ENCODE measurements around the gene CDH13. TPM values are rescaled to one million over a fixed set of nuclear protein-coding genes. Genes with fewer than 3 reads are reported as not detected.

The CDH13 gene
- total RNA-seq, 1 donor from 2014 or later, result 2.3 TPM

DNA sequence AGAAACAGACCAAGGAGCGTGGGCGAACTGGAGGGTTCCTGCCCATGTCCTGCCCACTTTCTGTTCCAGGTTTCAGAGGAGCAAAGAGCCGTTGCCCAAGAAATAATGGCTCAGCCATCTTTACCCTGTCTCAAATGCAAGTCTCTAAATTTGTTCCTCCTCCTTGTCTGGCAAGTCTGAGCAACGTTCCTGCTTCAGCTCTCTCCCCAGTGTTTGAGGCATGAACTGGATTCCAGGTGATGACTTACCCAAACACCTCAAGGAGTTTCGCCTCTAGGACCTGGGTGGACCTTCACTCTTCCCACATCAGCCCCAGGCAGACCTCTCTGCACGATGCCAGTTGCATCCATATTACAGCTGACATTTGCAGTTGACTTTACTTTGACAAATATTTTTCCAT lies 659.2 kb downstream of the CDH13 start:
- no peaks in the 10 kb centered on the region for H3K27me3 Mint-ChIP-seq (ENCODE audit: unreplicated experiment)
- TF ChIP-seq, protein P1, sequence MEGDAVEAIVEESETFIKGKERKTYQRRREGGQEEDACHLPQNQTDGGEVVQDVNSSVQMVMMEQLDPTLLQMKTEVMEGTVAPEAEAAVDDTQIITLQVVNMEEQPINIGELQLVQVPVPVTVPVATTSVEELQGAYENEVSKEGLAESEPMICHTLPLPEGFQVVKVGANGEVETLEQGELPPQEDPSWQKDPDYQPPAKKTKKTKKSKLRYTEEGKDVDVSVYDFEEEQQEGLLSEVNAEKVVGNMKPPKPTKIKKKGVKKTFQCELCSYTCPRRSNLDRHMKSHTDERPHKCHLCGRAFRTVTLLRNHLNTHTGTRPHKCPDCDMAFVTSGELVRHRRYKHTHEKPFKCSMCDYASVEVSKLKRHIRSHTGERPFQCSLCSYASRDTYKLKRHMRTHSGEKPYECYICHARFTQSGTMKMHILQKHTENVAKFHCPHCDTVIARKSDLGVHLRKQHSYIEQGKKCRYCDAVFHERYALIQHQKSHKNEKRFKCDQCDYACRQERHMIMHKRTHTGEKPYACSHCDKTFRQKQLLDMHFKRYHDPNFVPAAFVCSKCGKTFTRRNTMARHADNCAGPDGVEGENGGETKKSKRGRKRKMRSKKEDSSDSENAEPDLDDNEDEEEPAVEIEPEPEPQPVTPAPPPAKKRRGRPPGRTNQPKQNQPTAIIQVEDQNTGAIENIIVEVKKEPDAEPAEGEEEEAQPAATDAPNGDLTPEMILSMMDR (IDR thresholded peaks at IDR 0.05; ENCODE audit: unreplicated experiment), result no peak
- H3K4me3 Mint-ChIP-seq (ENCODE audit: unreplicated experiment), result no peak overlapping the region
- no peak for DNase-seq (ENCODE audit: low spot score)
- no peak overlapping the region for H3K27ac Mint-ChIP-seq (ENCODE audit: unreplicated experiment)
- H3K36me3 Mint-ChIP-seq (ENCODE audit: low read depth, unreplicated experiment), result no peaks in the 10 kb centered on the region
- H3K4me1 Mint-ChIP-seq (ENCODE audit: unreplicated experiment), result no peaks in the 10 kb centered on the region
- no peaks in the 10 kb centered on the region for H3K9me3 Mint-ChIP-seq (ENCODE audit: unreplicated experiment)

DNA sequence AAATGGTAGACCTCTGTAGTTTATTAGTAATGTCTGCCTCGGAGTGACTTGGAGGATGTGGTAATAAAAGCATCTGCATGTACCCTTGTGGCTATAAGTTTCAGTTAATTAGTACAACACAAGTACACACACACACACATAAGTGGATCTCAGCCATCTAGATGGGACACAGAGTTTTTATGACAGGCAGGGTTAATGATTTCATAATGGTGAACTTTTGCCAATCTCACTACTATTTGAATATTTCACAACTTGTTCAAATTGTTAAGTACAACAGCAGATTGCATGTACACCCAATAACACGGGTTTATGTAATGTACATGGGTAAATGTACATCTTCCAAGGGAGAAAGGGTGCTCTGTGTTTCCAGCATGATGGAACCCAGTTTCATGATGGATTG lies 669.7 kb downstream of the CDH13 start:
- TF ChIP-seq, protein P1 (IDR thresholded peaks at IDR 0.05; ENCODE audit: unreplicated experiment), result no peak
- H3K36me3 Mint-ChIP-seq (ENCODE audit: low read depth, unreplicated experiment), result no peaks in the 10 kb centered on the region
- no peak overlapping the region for H3K4me3 Mint-ChIP-seq (ENCODE audit: unreplicated experiment)
- H3K9me3 Mint-ChIP-seq (ENCODE audit: unreplicated experiment), result no peaks in the 10 kb centered on the region
- peaks cover 1% of the 10 kb centered on the region for H3K27me3 Mint-ChIP-seq (ENCODE audit: unreplicated experiment)
- H3K27ac Mint-ChIP-seq (ENCODE audit: unreplicated experiment), result no peak overlapping the region
- H3K4me1 Mint-ChIP-seq (ENCODE audit: unreplicated experiment), result no peaks in the 10 kb centered on the region
- DNase-seq (ENCODE audit: low spot score), result no peak

DNA sequence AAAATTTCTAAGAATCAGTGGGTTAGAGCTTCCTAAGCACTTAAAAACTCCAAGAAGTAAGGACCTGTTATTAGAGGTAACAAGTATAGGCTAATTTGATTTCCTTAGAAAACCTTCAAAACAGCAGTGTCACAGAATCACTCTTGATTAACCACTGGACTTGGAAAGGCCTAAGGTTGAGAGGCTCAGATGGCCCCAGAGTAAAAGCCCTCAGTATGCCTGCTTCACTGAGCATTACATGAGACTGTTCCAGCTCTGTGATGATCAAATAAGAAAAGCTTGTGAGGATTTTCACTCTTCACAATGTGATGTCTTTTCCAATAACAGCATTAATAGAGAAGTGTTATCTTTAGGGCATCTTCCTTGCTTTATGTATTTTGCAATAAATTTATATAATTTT lies 671.8 kb downstream of the CDH13 start:
- Mint-ChIP-seq H3K27ac (ENCODE audit: unreplicated experiment) (no peak overlapping the region), H3K27me3 (ENCODE audit: unreplicated experiment) (peaks cover 1% of the 10 kb centered on the region), H3K4me1 (ENCODE audit: unreplicated experiment) (peaks cover 2% of the 10 kb centered on the region), H3K36me3 (ENCODE audit: low read depth, unreplicated experiment) (no peaks in the 10 kb centered on the region), H3K9me3 (ENCODE audit: unreplicated experiment) (no peaks in the 10 kb centered on the region), H3K4me3 (ENCODE audit: unreplicated experiment) (no peak overlapping the region)
- DNase-seq (ENCODE audit: low spot score), result no peak
- TF ChIP-seq, protein P1 (IDR thresholded peaks at IDR 0.05; ENCODE audit: unreplicated experiment), result no peak

DNA sequence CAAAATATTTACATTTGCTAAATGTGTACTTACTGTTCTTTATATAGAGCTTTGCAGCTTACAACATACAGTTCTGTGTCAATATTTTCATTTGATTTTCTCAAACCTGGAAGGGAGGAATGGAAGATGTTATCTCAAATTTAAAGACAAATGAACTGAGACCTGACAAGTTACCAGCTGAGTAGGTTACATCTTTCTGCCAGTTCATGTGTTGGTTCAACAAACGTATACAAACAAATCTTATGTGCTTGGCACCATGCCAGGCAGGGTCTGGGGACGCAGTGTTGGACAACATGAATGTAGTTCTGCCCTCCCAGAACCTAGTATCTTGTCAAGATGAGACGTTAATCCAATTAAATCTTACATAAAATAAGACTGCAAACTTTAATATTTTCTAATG lies 673.6 kb downstream of the CDH13 start:
- H3K4me3 Mint-ChIP-seq (ENCODE audit: unreplicated experiment), result no peak overlapping the region
- H3K4me1 Mint-ChIP-seq (ENCODE audit: unreplicated experiment), result peaks cover 3% of the 10 kb centered on the region
- TF ChIP-seq, protein P1 (IDR thresholded peaks at IDR 0.05; ENCODE audit: unreplicated experiment), result no peak
- peaks cover 1% of the 10 kb centered on the region for H3K27me3 Mint-ChIP-seq (ENCODE audit: unreplicated experiment)
- DNase-seq (ENCODE audit: low spot score), result no peak
- H3K27ac Mint-ChIP-seq (ENCODE audit: unreplicated experiment), result no peak overlapping the region
- no peaks in the 10 kb centered on the region for H3K9me3 Mint-ChIP-seq (ENCODE audit: unreplicated experiment)
- no peaks in the 10 kb centered on the region for H3K36me3 Mint-ChIP-seq (ENCODE audit: low read depth, unreplicated experiment)

DNA sequence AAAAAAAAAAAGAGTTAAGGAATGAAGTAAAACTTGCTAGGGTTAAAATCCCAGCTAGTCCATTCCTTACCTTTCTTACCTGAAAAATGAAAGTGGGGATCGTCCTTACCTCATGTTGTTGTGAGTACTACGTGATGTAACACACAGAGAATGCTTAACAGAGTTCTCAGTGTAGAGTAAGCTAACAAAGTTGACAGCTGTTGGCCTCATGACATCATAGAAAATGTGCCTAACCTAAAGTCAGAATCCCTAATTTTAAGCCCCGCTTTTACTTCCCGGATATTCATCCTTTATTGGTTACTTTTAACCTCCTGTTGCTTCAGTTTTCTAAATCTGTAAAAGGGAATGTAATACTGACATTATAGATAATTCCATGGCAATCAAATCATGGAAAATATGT lies 675.2 kb downstream of the CDH13 start:
- no peak overlapping the region for H3K4me3 Mint-ChIP-seq (ENCODE audit: unreplicated experiment)
- no peaks in the 10 kb centered on the region for H3K27me3 Mint-ChIP-seq (ENCODE audit: unreplicated experiment)
- TF ChIP-seq, protein P1 (IDR thresholded peaks at IDR 0.05; ENCODE audit: unreplicated experiment), result no peak
- no peaks in the 10 kb centered on the region for H3K9me3 Mint-ChIP-seq (ENCODE audit: unreplicated experiment)
- no peak overlapping the region for H3K27ac Mint-ChIP-seq (ENCODE audit: unreplicated experiment)
- H3K4me1 Mint-ChIP-seq (ENCODE audit: unreplicated experiment), result peaks cover 4% of the 10 kb centered on the region
- no peak for DNase-seq (ENCODE audit: low spot score)
- no peaks in the 10 kb centered on the region for H3K36me3 Mint-ChIP-seq (ENCODE audit: low read depth, unreplicated experiment)

All from endothelial cell (in vitro differentiated cells).